ENCODE results near the gene RAB20. TPM values are rescaled to one million over a fixed set of nuclear protein-coding genes. Genes with fewer than 3 reads are reported as not detected.

Gene RAB20
- total and polyA plus RNA-seq, 5 experiments from 2014 or later, result 2.2 to 4.5 (median 2.9) TPM

DNA sequence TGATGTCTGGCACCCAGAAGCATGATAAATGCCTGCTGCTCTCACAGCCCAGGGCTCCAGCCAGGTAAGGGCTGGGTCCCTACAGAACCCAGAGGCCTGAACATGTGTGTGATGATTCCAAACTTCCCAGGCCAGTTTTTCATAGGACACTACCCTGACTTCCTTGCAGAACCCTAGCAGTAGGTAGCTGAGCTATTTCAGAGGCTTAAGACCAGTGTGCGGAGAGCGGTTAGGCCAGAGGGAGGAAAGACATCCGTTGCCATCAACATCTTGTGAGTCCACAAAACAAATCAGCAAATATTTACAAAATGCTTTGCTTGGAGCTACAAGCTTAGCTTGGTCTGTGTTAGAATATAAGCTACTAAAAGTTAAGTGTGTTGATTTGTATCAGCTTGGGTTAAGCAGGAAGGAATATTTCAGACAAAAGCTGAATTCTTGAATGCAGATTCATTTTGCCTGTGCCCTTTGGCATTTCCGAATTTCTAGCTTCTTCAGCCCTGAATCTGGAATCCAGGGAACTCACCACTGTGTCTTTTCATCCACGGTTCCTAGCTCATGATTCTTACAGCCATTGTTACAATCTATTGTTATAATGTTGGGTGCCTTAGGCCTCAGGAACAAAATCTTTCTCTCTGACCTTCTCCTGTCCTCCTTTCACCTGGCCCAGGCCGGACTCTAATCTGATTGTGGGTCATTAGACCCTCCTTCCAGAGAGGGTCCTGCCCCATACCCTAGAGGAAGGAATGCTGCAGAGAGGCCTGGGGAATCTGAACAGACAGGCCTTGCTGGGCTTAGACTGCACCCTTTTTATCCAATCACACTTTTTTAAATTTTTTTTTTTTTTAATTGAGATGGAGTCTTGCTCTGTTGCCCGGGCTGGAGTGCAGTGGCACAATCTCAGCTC, 12.4 kb downstream of the RAB20 start:
- POLR2A ChIA-PET, result no interaction called here
- no peak for ATAC-seq
- no peak overlapping the region for H3K27ac Mint-ChIP-seq

DNA sequence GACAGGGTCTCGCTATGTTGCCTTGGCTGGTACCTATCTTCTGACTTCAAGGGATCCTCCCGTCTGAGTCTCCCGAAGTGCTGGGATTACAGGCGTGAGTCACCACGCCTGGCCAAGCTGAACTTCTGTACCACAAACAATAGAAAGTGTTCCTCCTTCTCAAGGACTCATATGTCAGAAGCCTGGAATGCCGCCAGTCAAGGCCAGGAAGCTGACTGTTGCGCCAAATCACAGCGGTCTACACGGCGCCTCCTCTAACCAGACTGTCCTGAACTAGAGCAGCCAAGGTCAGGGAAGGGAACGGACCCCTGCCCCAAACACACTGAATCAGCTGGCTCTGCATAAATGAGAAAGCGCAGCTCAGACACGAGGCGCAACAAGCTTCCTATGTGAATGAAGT, 14.6 kb downstream of the RAB20 start:
- H3K9me3 Mint-ChIP-seq, result peaks cover 0 to 11% (median 4%) of the 10 kb centered on the region in 9 donors
- peaks cover 7 to 17% (median 7%) of the 10 kb centered on the region in 3 donors for H3K36me3 Mint-ChIP-seq
- DNase-seq (no peak), ATAC-seq (no peak)
- no peaks in the 10 kb centered on the region for H3K27me3 Mint-ChIP-seq
- H3K4me1 Mint-ChIP-seq, result peaks cover 0 to 5% (median 0%) of the 10 kb centered on the region in 4 donors
- no peak overlapping the region for H3K27ac Mint-ChIP-seq
- POLR2A ChIA-PET, result no interaction called here
- H3K4me3 Mint-ChIP-seq, result no peak overlapping the region

More for the DNA sequence above, 12.4 kb downstream of the RAB20 start:
- H3K36me3 Mint-ChIP-seq, result peaks cover 4 to 17% (median 7%) of the 10 kb centered on the region in 3 donors
- no peak overlapping the region for H3K4me3 Mint-ChIP-seq
- no peaks in the 10 kb centered on the region for H3K27me3 Mint-ChIP-seq
- no peak for DNase-seq
- peaks cover 0 to 11% (median 4%) of the 10 kb centered on the region in 9 donors for H3K9me3 Mint-ChIP-seq
- peaks cover 0 to 5% (median under 1%) of the 10 kb centered on the region in 4 donors for H3K4me1 Mint-ChIP-seq

DNA sequence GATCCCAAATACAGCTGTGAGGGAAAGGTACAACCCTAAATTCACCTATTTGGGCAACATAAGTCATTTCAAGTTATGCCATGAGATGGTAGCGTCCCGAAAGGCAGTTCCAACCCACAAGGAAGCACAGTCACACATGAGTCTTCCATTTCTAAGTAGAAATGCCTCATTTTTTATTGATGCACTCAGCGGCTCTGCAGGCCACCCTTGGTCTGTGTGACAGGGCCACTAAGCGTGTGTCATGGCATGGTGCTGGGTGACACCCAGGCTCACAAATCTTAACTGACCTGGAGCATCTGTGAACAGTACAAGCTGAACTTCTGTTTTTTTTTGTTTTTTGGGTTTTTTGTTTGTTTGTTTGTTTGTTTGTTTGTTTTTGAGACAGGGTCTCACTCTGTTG, 15.1 kb downstream of the RAB20 start:
- no peaks in the 10 kb centered on the region for H3K27me3 Mint-ChIP-seq
- H3K9me3 Mint-ChIP-seq, result peaks cover 0 to 11% (median 4%) of the 10 kb centered on the region in 9 donors
- ATAC-seq, result no peak
- peaks cover 7 to 15% (median 7%) of the 10 kb centered on the region in 3 donors for H3K36me3 Mint-ChIP-seq
- POLR2A ChIA-PET, result no interaction called here
- H3K27ac Mint-ChIP-seq, result no peak overlapping the region
- H3K4me1 Mint-ChIP-seq, result peaks cover 0 to 3% (median 0%) of the 10 kb centered on the region in 4 donors
- no peak overlapping the region for H3K4me3 Mint-ChIP-seq
- no peak for DNase-seq

DNA sequence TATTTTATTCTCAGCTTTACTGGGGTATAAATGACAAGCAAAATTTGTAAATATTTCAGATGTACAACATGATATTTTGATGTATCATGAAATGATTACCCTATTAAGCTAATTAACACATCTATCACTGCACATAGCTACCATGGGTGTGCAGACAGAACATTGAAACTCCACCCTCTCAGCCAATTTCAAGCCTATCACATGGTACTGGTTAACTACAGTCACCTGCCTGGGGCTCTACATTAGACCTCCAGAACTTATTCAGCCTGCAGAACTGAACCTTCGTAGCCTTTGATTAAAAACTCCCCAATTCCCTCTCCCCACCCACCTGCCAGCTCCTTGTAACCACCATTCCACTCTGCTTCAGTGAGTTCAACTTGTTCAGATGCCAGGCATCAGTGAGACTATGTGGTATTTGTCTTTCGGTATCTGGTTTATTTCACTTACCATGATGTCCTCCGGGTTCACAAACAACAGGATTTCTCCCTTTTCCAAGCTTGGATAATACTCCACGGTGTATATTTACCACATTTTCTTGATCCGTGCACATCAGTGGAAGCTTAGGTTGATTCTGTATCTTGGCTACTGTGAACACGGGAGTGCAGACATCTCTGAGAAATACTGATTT, 19.2 kb downstream of the RAB20 start:
- POLR2A ChIA-PET, result no interaction called here

DNA sequence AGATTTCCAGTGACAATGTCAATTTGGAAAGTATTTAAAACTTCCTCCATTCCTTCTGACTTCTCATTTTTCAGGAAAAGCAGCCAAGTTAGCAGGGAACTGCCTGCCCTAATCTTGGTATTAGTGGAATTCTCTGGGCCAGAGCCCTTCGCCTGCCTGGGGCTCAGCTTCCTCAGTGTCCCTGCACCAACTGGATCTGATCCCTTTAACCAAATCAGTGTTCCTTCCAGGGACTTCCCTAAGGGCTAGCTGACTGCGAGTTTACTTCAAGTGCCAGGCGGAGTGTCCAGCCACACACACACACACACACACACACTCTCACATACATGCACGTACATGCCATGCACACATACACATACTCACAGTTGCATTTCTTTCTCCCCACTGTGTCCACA, 20.0 kb downstream of the RAB20 start:
- Mint-ChIP-seq H3K27me3 (no peaks in the 10 kb centered on the region), H3K4me3 (no peak overlapping the region), H3K9me3 (peaks cover 0 to 11% (median 3%) of the 10 kb centered on the region in 9 donors), H3K36me3 (peaks cover 3 to 7% (median 4%) of the 10 kb centered on the region in 3 donors), H3K27ac (no peak overlapping the region), H3K4me1 (peaks cover 6 to 19% (median 9%) of the 10 kb centered on the region in 4 donors)
- POLR2A ChIA-PET, result interaction anchor here (1.3 kb wide), 1 partner anchor 14 kb away, joined by 3 read pairs; no protein-coding TSS in a partner anchor
- ATAC-seq, result no peak
- no peak for DNase-seq

More for the DNA sequence above, 19.2 kb downstream of the RAB20 start:
- no peak for ATAC-seq
- no peak for DNase-seq
- Mint-ChIP-seq H3K27me3 (no peaks in the 10 kb centered on the region), H3K27ac (no peak overlapping the region), H3K9me3 (peaks cover 0 to 11% (median 4%) of the 10 kb centered on the region in 9 donors), H3K4me3 (no peak overlapping the region), H3K4me1 (peaks cover 5 to 16% (median 6%) of the 10 kb centered on the region in 4 donors), H3K36me3 (peaks cover 5 to 10% (median 7%) of the 10 kb centered on the region in 3 donors)

DNA sequence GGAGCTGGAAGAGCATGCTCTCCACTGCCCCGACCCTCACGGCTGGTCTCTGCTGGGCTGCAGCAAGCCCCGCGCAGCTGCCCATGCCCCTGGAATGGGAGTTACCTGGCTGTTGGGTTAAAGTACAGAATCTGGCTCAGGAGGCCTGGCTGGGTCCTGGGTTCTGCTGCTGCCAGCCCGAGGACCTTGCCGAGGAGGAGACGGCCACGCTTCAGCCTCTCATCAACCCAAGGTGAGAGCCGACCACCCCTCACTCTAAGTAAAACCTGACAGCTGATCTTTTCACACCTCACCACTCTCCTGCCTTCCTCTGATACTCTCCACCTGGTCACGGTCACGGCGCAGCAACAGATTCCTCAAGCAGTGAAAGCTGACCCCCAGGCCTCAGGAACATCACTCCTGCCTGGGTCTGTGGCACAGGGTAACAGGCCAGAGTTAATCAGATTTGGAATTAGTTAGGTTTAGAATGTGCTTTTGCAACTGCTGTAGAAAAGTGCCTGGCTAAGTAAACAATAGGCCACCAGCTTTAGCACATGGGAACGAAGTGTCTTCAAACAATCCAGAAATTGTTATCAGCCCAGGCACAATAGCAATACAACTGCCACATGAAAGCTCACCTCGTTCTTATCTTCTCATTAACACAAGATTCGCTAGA, 20.5 kb downstream of the RAB20 start:
- ATAC-seq, result no peak
- Mint-ChIP-seq H3K36me3 (peaks cover 2 to 5% (median 3%) of the 10 kb centered on the region in 3 donors), H3K9me3 (peaks cover 0 to 10% (median 3%) of the 10 kb centered on the region in 9 donors), H3K27me3 (no peaks in the 10 kb centered on the region), H3K27ac (no peak overlapping the region), H3K4me3 (no peak overlapping the region), H3K4me1 (peaks cover 10 to 24% (median 13%) of the 10 kb centered on the region in 4 donors)
- DNase-seq, result no peak
- POLR2A ChIA-PET, result interaction anchor here (1.3 kb wide), 1 partner anchor 15 kb away, joined by 3 read pairs; no protein-coding TSS in a partner anchor

DNA sequence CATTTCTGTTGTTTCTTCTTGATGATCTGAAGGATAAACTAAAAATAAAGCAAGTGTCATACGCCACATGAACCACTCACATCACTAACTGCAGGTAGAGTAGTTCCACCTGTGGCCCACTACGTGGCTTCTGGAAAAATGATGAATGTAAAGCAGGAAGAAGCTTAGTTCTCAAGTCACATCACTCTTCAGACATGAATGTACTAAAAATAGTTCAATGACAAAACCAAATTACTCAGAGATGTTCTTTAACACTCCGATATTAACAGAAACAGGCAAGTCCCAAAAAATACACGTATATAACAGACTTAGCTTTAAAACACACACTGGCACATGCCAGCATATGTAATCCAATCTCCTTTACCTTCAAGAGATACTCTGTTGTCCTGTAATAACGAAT, 21.6 kb downstream of the RAB20 start:
- POLR2A ChIA-PET, result interaction anchor here (1.3 kb wide), 1 partner anchor 16 kb away, joined by 3 read pairs; no protein-coding TSS in a partner anchor
- H3K27ac Mint-ChIP-seq, result peak overlapping the region in 1 of 10 donors; percentile 5
- no peak for ATAC-seq
- H3K4me3 Mint-ChIP-seq, result no peak overlapping the region
- DNase-seq, result no peak
- H3K27me3 Mint-ChIP-seq, result no peaks in the 10 kb centered on the region
- H3K36me3 Mint-ChIP-seq, result peaks cover 0 to 3% (median 1%) of the 10 kb centered on the region in 3 donors
- H3K9me3 Mint-ChIP-seq, result peaks cover 0 to 7% (median under 1%) of the 10 kb centered on the region in 9 donors
- peaks cover 11 to 27% (median 15%) of the 10 kb centered on the region in 4 donors for H3K4me1 Mint-ChIP-seq

DNA sequence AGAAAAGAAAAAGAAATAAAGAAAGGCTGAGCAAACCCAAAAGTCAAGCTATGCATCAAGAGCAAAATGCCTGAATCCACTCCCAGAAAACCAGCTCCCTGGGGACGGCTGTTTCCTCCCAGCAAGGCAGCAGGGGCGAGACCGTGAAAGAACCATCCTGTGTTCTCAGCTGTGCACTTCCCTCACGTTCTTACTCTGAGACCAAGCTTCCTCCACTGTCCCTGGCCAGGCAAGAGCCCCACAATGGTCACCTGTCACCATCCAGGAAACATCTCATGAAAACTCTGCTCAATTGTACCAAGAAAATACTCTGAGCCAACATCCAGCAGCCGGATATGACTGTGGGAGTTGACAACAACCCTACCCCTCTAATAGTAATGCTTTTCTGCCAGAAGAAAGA, 22.9 kb downstream of the RAB20 start:
- no peak for ATAC-seq
- peak in 1 of 10 donors; percentile 28 for DNase-seq
- H3K36me3 Mint-ChIP-seq, result peaks cover 0 to 3% (median 0%) of the 10 kb centered on the region in 3 donors
- H3K27ac Mint-ChIP-seq, result peak overlapping the region in 1 of 10 donors; percentile 32
- H3K4me3 Mint-ChIP-seq, result no peak overlapping the region
- H3K4me1 Mint-ChIP-seq, result peaks cover 11 to 27% (median 15%) of the 10 kb centered on the region in 4 donors
- no peaks in the 10 kb centered on the region for H3K9me3 Mint-ChIP-seq
- H3K27me3 Mint-ChIP-seq, result no peaks in the 10 kb centered on the region
- POLR2A ChIA-PET, result interaction anchor here (0.6 to 0.7 kb wide), 2 partner anchors 13 kb away, joined by 3 to 4 read pairs; no protein-coding TSS in a partner anchor

DNA sequence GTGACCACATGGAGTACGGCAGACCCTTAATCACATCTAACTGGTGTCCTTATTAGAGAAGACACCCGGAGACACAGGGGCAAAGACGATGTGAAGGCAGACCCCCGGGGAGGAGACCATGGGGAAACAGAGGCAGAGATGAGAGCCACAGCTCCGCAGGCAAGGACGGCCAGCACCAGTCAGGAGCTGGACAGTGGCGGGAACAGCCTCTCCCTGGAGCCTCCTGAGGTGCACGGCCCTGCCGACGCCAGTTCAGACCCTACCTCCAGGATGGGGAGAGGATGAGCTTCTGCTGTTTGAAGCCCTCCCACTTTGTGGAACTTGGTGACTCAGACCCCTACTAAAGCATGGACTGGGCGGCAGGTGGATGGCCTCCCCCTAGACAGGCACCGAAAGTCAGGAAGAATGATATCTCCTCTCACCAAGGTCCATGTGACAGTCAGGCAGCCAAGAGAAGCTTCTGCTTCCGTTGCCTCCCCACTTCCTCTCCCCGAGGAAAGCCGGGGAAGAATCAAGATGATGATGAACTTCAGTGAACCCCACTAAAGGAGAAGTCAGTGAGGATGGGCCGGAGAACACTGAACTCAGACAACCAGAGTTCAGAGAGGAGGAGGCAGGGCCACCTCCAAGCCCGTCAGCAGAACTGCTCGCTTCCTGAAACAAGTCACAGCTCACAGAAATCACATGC, 25.4 kb downstream of the RAB20 start:
- POLR2A ChIA-PET, result no interaction called here
- peak in 1 of 10 donors; percentile 32 for DNase-seq
- Mint-ChIP-seq H3K4me1 (peaks cover 11 to 27% (median 15%) of the 10 kb centered on the region in 4 donors), H3K27me3 (no peaks in the 10 kb centered on the region), H3K9me3 (no peaks in the 10 kb centered on the region), H3K27ac (peak overlapping the region in 1 of 10 donors; percentile 35), H3K4me3 (peak overlapping the region in 3 of 10 donors; percentile 11 to 74 (median 60)), H3K36me3 (no peaks in the 10 kb centered on the region)
- no peak for ATAC-seq

DNA sequence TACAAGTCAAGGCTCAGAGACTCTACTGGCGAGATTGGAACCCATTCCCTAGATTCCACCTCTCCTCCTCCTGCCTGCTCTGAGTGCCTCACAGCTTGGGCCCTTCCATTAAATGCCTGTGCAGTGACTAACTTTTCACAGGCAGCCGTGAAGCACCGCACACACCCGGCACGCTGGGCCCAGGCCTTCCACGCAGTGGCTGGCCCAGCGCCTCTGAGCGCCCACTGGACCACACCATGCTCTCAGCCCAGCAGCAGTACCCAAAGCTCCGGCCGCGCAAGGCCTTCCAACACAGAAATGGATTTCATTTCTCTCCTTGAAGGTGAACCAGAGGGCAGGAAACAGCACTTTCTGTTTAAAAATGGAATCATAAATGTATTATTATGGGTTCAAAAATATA, 26.0 kb downstream of the RAB20 start:
- POLR2A ChIA-PET, result no interaction called here
- no peak for ATAC-seq
- Mint-ChIP-seq H3K4me3 (no peak overlapping the region), H3K27me3 (no peaks in the 10 kb centered on the region), H3K4me1 (peaks cover 8 to 27% (median 15%) of the 10 kb centered on the region in 4 donors), H3K27ac (no peak overlapping the region), H3K9me3 (no peaks in the 10 kb centered on the region), H3K36me3 (no peaks in the 10 kb centered on the region)
- peak in 1 of 10 donors; percentile 51 for DNase-seq

DNA sequence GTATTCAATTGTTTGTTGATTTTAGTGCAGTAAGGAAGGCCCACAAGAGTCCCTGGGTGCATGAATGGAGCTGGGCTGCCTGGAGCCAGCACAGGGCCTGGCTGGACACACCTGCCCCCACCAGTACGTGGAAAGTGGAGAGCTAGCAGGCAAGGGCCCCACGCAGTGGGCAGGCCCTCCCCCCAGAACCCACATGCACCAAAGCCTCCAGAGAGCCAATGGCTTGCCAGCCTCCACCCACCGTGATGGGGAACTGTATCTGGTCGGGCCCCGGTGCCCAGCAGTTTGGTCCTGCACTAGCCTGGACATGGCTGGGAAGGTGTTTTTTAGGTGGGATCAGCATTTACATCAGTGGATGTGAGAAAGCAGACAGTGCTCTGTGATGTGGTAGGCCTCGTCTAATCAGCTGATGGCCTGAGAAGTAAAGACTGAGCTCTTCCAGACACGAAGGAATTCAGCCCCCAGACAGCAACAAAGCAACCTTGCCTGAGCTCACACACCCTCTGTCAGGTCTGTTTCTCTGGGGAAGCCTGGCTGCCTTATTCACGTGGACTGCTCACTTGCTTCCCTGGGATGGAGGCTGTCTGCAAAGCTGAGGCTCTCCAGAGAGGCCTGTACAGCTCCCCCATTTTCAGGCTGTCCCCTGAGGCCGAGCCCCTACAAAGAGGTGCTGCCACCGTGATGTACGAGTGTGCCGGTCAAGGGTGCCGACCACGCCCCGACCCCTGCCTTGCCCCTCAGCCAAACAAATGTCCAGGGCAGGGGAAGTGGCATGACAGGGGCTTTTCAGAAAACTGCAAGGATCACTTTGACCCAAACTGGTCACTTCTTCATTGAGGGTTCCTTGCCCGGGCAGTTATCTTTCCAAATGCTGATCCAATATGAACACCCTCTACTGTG, 27.5 kb downstream of the RAB20 start:
- POLR2A ChIA-PET, result no interaction called here
- H3K27ac Mint-ChIP-seq, result peak overlapping the region in 3 of 10 donors; percentile 11 to 51 (median 14)
- H3K4me1 Mint-ChIP-seq, result peaks cover 8 to 28% (median 14%) of the 10 kb centered on the region in 4 donors
- no peaks in the 10 kb centered on the region for H3K36me3 Mint-ChIP-seq
- H3K27me3 Mint-ChIP-seq, result no peaks in the 10 kb centered on the region
- DNase-seq, result peak in 1 of 10 donors; percentile 62
- H3K9me3 Mint-ChIP-seq, result peaks cover 0 to 3% (median 0%) of the 10 kb centered on the region in 9 donors
- ATAC-seq, result no peak
- no peak overlapping the region for H3K4me3 Mint-ChIP-seq

Measured in naive thymus-derived CD8-positive, alpha-beta T cell (primary cell).